Peyer's patch (tissue), 4 donors: ENCODE measurements around the gene PEG3.

Experiments used
- POLR2A ChIP-seq, 2 donors: fragments of 450-650 bp; IDR thresholded peaks; one replicate each; pipeline ENCODE4 v1.5.1; 2017; ENCODE audit warnings: antibody characterized with exemption in 2 of 2, mild to moderate bottlenecking in 2 of 2, moderate library complexity in 2 of 2
- TF ChIP-seq, protein P1 (sequence below), 6 experiments: fragments of 450-650 bp in 4 of 6; fragments of 200-600 bp in 2 of 6; sonication (generic) in 1 of 6; IDR thresholded peaks; one replicate each; pipeline ENCODE4 v1.5.1; 2017 to 2019; ENCODE audit warnings: antibody characterized with exemption in 6 of 6, mild to moderate bottlenecking in 3 of 6, moderate library complexity in 1 of 6

DNA sequence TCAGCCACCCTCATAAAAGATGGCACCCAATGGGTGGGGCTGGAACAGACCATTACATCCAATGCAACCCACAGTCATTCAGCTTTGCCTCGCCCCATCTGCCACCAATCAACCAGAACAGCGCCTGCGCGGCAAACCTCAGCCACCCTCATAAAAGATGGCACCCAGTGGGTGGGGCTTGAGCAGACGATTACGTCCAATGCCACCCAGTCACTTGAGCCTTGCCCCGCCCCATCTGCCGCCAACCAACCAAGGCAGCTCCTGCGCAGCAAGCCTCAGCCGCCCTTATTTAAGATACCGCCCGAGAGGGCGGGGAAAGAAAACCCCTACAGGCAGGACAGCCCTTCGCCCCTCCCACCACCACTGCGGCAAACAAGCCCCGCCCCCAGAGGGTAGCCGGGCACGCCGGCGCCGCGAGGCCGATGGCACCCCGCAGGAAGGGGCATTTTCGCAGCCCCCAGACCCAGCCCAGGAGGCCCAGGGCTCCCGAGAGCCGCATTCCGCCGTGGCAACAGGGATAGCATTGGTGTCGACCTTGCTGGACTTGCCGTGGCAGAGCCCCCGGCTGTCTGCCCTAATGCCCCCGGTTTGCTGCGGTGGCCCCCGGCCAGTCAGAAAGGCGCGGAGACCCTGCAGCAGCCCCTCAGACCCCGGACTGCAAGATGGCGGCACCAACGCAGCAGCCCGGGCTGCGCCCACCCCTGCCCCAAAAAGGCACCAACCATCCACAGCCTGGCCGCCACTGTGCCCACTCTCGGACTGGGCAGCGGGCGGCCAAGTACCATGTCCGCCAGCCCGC, 675 bp downstream of the PEG3 start:
- TF ChIP-seq, protein P1, sequence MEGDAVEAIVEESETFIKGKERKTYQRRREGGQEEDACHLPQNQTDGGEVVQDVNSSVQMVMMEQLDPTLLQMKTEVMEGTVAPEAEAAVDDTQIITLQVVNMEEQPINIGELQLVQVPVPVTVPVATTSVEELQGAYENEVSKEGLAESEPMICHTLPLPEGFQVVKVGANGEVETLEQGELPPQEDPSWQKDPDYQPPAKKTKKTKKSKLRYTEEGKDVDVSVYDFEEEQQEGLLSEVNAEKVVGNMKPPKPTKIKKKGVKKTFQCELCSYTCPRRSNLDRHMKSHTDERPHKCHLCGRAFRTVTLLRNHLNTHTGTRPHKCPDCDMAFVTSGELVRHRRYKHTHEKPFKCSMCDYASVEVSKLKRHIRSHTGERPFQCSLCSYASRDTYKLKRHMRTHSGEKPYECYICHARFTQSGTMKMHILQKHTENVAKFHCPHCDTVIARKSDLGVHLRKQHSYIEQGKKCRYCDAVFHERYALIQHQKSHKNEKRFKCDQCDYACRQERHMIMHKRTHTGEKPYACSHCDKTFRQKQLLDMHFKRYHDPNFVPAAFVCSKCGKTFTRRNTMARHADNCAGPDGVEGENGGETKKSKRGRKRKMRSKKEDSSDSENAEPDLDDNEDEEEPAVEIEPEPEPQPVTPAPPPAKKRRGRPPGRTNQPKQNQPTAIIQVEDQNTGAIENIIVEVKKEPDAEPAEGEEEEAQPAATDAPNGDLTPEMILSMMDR (IDR thresholded peaks at IDR 0.05) = no peak
- no peak for TF ChIP-seq POLR2A (IDR thresholded peaks at IDR 0.05)
